ENCODE data around the gene VSX1. TPM values are rescaled to one million over a fixed set of nuclear protein-coding genes. Genes with fewer than 3 reads are reported as not detected.

The VSX1 gene
- total and polyA plus RNA-seq, 9 of the 15 experiments (the other 6 are each of a cell fraction or from before 2014, with no cell fraction given): not detected

DNA sequence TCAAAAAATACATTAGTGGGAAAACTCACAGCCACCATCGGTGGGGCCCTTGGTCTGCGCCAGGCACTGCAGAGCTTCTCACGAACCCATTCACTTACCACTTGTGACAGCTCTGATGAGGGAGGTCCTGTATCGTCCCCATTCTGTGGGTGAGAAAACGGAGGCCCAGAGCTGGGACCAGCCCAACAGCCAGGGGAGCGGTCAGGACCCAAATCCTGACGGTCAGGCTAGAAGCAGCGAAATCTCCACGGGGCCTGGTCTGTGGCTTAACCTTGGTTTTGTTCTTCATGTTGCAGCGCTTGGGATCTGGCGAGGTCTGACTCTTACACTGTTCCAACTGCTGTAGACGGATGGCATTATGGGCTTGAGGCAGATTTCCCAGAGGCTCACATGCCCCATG is 7.7 kb upstream of the VSX1 start:
- intact Hi-C loops (cut with micrococcal nuclease) (no loop called here), in situ Hi-C loops (cut with MboI) (no loop called here)
- TF ChIP-seq FIP1L1 (IDR thresholded peaks at IDR 0.05; ENCODE audit: low read depth, low read length, poor library complexity, severe bottlenecking) (no peak), MTA2 (IDR thresholded peaks at IDR 0.05; ENCODE audit: low read depth) (no peak), PURB (CRISPR knock-in tag; IDR thresholded peaks at IDR 0.05; ENCODE audit: low read depth) (no peak), KLF13 (tag; IDR thresholded peaks at IDR 0.05; ENCODE audit: borderline replicate concordance, low read depth) (no peak), TCF7 (IDR thresholded peaks at IDR 0.05; ENCODE audit: borderline replicate concordance) (no peak), ZFP36 (IDR thresholded peaks at IDR 0.05; ENCODE audit: low read depth, low read length, partially characterized antibody) (no peak), STAT5B (CRISPR knock-in tag; IDR thresholded peaks at IDR 0.05) (no peak), CSDE1 (IDR thresholded peaks at IDR 0.05) (no peak), EP400 (IDR thresholded peaks at IDR 0.05) (no peak), PRMT5 (CRISPR knock-in tag; IDR thresholded peaks at IDR 0.05) (no peak), COPS2 (conservative IDR thresholded peaks at IDR 0.05) (no peak)
- TF ChIP-seq, protein P1, sequence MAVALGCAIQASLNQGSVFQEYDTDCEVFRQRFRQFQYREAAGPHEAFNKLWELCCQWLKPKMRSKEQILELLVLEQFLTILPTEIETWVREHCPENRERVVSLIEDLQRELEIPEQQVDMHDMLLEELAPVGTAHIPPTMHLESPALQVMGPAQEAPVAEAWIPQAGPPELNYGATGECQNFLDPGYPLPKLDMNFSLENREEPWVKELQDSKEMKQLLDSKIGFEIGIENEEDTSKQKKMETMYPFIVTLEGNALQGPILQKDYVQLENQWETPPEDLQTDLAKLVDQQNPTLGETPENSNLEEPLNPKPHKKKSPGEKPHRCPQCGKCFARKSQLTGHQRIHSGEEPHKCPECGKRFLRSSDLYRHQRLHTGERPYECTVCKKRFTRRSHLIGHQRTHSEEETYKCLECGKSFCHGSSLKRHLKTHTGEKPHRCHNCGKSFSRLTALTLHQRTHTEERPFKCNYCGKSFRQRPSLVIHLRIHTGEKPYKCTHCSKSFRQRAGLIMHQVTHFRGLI (CRISPR knock-in tag; IDR thresholded peaks at IDR 0.05): no peak
- TF ChIP-seq, protein P2, sequence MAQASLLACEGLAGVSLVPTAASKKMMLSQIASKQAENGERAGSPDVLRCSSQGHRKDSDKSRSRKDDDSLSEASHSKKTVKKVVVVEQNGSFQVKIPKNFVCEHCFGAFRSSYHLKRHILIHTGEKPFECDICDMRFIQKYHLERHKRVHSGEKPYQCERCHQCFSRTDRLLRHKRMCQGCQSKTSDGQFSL (CRISPR knock-in tag; IDR thresholded peaks at IDR 0.05): no peak
- TF ChIP-seq, protein P2 (tag; IDR thresholded peaks at IDR 0.05): no peak
- TF ChIP-seq, protein P3, sequence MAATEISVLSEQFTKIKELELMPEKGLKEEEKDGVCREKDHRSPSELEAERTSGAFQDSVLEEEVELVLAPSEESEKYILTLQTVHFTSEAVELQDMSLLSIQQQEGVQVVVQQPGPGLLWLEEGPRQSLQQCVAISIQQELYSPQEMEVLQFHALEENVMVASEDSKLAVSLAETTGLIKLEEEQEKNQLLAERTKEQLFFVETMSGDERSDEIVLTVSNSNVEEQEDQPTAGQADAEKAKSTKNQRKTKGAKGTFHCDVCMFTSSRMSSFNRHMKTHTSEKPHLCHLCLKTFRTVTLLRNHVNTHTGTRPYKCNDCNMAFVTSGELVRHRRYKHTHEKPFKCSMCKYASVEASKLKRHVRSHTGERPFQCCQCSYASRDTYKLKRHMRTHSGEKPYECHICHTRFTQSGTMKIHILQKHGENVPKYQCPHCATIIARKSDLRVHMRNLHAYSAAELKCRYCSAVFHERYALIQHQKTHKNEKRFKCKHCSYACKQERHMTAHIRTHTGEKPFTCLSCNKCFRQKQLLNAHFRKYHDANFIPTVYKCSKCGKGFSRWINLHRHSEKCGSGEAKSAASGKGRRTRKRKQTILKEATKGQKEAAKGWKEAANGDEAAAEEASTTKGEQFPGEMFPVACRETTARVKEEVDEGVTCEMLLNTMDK (IDR thresholded peaks at IDR 0.05; ENCODE audit: borderline replicate concordance, insufficient read depth, low read depth, low read length, poor library complexity, severe bottlenecking): no peak
- TF ChIP-seq, protein P4, sequence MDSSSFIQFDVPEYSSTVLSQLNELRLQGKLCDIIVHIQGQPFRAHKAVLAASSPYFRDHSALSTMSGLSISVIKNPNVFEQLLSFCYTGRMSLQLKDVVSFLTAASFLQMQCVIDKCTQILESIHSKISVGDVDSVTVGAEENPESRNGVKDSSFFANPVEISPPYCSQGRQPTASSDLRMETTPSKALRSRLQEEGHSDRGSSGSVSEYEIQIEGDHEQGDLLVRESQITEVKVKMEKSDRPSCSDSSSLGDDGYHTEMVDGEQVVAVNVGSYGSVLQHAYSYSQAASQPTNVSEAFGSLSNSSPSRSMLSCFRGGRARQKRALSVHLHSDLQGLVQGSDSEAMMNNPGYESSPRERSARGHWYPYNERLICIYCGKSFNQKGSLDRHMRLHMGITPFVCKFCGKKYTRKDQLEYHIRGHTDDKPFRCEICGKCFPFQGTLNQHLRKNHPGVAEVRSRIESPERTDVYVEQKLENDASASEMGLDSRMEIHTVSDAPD (CRISPR knock-in tag; IDR thresholded peaks at IDR 0.05): no peak
- ATAC-seq (no peak), FAIRE-seq (no peak), DNase-seq (ENCODE audit: extremely low read depth in 1 of 4, low spot score in 3 of 4) (no peak)
- Histone ChIP-seq H4K20me1 (replicated peaks; ENCODE audit: control insufficient read depth, insufficient read depth, low read length) (no peaks in the 10 kb centered on the region; the same call in 1 of the 2 replicates), H3K9me3 (replicated peaks; ENCODE audit: control insufficient read depth, insufficient read depth, low read depth, low read length) (no peaks in the 10 kb centered on the region), H3K9ac (ENCODE audit: insufficient read depth in 1 of 2, low read depth in 2 of 2, low read length in 2 of 2) (no peak overlapping the region), H3K4me1 (replicated peaks in 1 of 2; ENCODE audit: control insufficient read depth in 2 of 2, insufficient read depth in 2 of 2, low read length in 2 of 2) (no peaks in the 10 kb centered on the region), H3K79me2 (ENCODE audit: control insufficient read depth, insufficient read depth, low read length) (no peaks in the 10 kb centered on the region), H3K36me3 (ENCODE audit: control insufficient read depth, insufficient read depth, low read length) (no peaks in the 10 kb centered on the region), H3K4me3 (no peak overlapping the region), H3K27me3 (ENCODE audit: control insufficient read depth in 2 of 2, insufficient read depth in 2 of 2, low read length in 2 of 2) (peaks cover 0 to 17% of the 10 kb centered on the region in 2 experiments; a peak in 2 of 5 replicates), H3K27ac (ENCODE audit: extremely low read depth, low read depth, low read length) (no peak overlapping the region), H2AFZ (ENCODE audit: low read depth, low read length) (no peak overlapping the region), H3K9me1 (ENCODE audit: control insufficient read depth, insufficient read depth, low read length) (no peaks in the 10 kb centered on the region), H3K4me2 (ENCODE audit: insufficient read depth, low read length) (no peak overlapping the region)
- no TSS peak for BruUV-seq (replicated peaks)
- ChIA-PET CTCF (ENCODE audit: low intra/inter-chr PET ratio) (no interaction called here), POLR2A (no interaction called here)
- 0% methylated on average over 12 of the region's 12 CpGs for WGBS (ENCODE audit: insufficient coverage, low coverage, missing lambda C conversion rate)

All from K562 (cell line).